Glutamatergic neuron (in vitro differentiated cells): ENCODE measurements around the gene ARL15. TPM values are rescaled to one million over a fixed set of nuclear protein-coding genes. Genes with fewer than 3 reads are reported as not detected.

ENCODE experiments used
- DNase-seq: peaks from one replicate; pipeline ENCODE4 v3.0.0; 2022
- H3K27ac Mint-ChIP-seq: one replicate; pipeline ENCODE4 v1.8.0; 2020; ENCODE audit warnings: mild to moderate bottlenecking, mixed read lengths, inconsistent platforms; ENCODE audit not compliant: unreplicated experiment
- H3K27me3 Mint-ChIP-seq: one replicate; pipeline ENCODE4 v1.8.0; 2020; ENCODE audit warnings: mild to moderate bottlenecking, moderate library complexity, mixed read lengths, inconsistent platforms; ENCODE audit not compliant: unreplicated experiment
- H3K36me3 Mint-ChIP-seq: one replicate; pipeline ENCODE4 v1.8.0; 2020; ENCODE audit warnings: mild to moderate bottlenecking, mixed read lengths, inconsistent platforms; ENCODE audit not compliant: unreplicated experiment
- H3K4me1 Mint-ChIP-seq: one replicate; pipeline ENCODE4 v1.8.0; 2020; ENCODE audit warnings: mild to moderate bottlenecking, low read depth, mixed read lengths, inconsistent platforms; ENCODE audit not compliant: unreplicated experiment
- H3K4me3 Mint-ChIP-seq: one replicate; pipeline ENCODE4 v1.8.0; 2020; ENCODE audit warnings: mild to moderate bottlenecking, mixed read lengths, inconsistent platforms; ENCODE audit not compliant: unreplicated experiment
- H3K9me3 Mint-ChIP-seq: one replicate; pipeline ENCODE4 v1.8.0; 2020; ENCODE audit warnings: mild to moderate bottlenecking, moderate library complexity, mixed read lengths, inconsistent platforms; ENCODE audit not compliant: unreplicated experiment
- CTCF ChIP-seq: fragments of 200-600 bp; sonication (generic); IDR thresholded peaks from one replicate; pipeline ENCODE4 v1.5.0; 2021; ENCODE audit not compliant: partially characterized antibody, unreplicated experiment
- total RNA-seq: library from RNA; stranded (reverse); fragmentation: NEBNext Ultra II Directional; extraction: Animal tissue kit (Norgen Biotek cat#: 25700); gene quantifications from one replicate; pipeline ENCODE4 v1.2.1, GENCODE V29; 2021; ENCODE audit not compliant: unreplicated experiment

ARL15 gene
- total RNA-seq, 1 donor from 2014 or later, result 37.4 TPM

- Mint-ChIP-seq H3K27me3 (no peaks in the 10 kb centered on the region), H3K9me3 (peaks cover 1% of the 10 kb centered on the region), H3K36me3 (no peaks in the 10 kb centered on the region), H3K4me3 (no peak overlapping the region), H3K27ac (no peak overlapping the region), H3K4me1 (peaks cover 6% of the 10 kb centered on the region)
- DNase-seq, result no peak
- TF ChIP-seq CTCF, result no peak
Measured at GRCh38 chr5:54207566-54207965, 102.8 kb downstream of the ARL15 start.

- Mint-ChIP-seq H3K4me1 (peaks cover 6% of the 10 kb centered on the region), H3K27ac (no peak overlapping the region), H3K36me3 (no peaks in the 10 kb centered on the region), H3K27me3 (no peaks in the 10 kb centered on the region), H3K9me3 (peaks cover 1% of the 10 kb centered on the region), H3K4me3 (no peak overlapping the region)
- TF ChIP-seq CTCF, result no peak
- DNase-seq, result no peak
Measured at GRCh38 chr5:54206580-54207229, 103.7 kb downstream of the ARL15 start.

- Mint-ChIP-seq H3K4me3 (no peak overlapping the region), H3K36me3 (no peaks in the 10 kb centered on the region), H3K9me3 (peaks cover 4% of the 10 kb centered on the region), H3K4me1 (peaks cover 6% of the 10 kb centered on the region), H3K27me3 (no peaks in the 10 kb centered on the region), H3K27ac (no peak overlapping the region)
- TF ChIP-seq CTCF, result no peak
- no peak for DNase-seq
Measured at GRCh38 chr5:54205918-54206317, 104.5 kb downstream of the ARL15 start.

GRCh38 chr5:54205453-54205852 is 104.9 kb downstream of the ARL15 start:
- H3K9me3 Mint-ChIP-seq, result peaks cover 4% of the 10 kb centered on the region
- TF ChIP-seq CTCF, result no peak
- no peaks in the 10 kb centered on the region for H3K27me3 Mint-ChIP-seq
- no peaks in the 10 kb centered on the region for H3K36me3 Mint-ChIP-seq
- no peak overlapping the region for H3K27ac Mint-ChIP-seq
- H3K4me1 Mint-ChIP-seq, result peaks cover 6% of the 10 kb centered on the region
- H3K4me3 Mint-ChIP-seq, result no peak overlapping the region
- no peak for DNase-seq

- no peak for TF ChIP-seq CTCF
- no peak for DNase-seq
- H3K9me3 Mint-ChIP-seq, result peaks cover 2% of the 10 kb centered on the region
- no peaks in the 10 kb centered on the region for H3K36me3 Mint-ChIP-seq
- peaks cover 2% of the 10 kb centered on the region for H3K4me1 Mint-ChIP-seq
- no peak overlapping the region for H3K27ac Mint-ChIP-seq
- H3K27me3 Mint-ChIP-seq, result no peaks in the 10 kb centered on the region
- no peak overlapping the region for H3K4me3 Mint-ChIP-seq
Measured at GRCh38 chr5:54197018-54197417, 113.4 kb downstream of the ARL15 start.
